SKM-1 treated with dmso at 0.1 percent for 144 hours (cell line): ENCODE measurements around the gene CTSV.
A peak's percentile ranks its signal among the peaks of the same experiment; 100 is the strongest.
"Not testable (repeated sequence)": the region's sequence is repeated elsewhere in the genome, so short reads cannot be mapped to it uniquely, and the experiment has no call there.

ENCODE experiments used
- DNase-seq: peaks from one replicate; lab custom pipeline; 2025; ENCODE audit not compliant: unreplicated experiment; lab: John Stamatoyannopoulos, UW

The CTSV gene

DNA sequence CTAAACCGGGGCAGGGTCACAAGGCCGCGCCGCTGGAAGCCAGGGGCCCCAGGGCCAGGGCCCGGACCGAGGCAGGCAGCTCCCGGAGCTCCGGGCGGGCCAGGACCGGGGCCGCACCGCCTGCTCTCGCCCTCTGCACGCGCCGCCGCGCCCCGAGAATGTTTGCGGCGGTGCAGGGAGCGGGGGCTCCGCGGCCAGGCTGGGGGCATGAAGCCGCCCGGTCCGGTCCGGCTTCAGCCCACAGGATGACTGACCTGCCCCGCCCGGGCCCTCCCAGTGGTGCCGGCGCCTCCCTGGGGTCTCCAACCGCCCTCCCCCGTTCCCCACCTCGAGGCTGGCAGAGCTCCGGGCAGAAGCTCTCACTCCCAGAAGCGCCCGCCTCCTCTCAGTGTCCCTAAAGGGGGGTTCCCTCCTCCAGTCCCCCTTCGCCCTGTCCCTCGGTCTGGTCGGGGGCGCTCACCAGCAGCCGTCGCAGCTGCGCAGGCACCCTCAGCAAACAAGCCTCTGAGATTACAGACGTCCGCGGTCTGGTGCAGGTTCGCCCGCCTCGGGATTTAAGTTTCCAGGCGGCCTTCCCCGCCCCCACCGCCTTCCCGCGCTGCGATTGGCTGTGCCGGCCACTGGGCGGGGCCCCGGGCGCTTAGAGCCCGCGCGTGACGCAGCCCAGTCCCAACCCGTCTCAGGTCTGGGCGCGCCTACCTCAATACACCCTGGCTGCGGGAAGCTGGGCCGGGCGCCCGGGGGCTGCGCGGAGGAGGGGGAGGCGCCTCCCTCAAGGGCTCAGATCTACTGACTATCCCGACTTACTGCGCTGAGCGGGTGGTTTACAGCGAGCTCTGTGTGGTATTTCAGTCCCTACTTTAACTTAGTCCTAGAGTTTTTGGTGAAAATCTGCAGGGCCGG, at the start of gene CTSV:
Gene CTSV, minus strand, starts transcription at position 532 of the 903 bp plus-strand sequence. CDS start 1,099 bp downstream, outside the sequence.
- peak; percentile 49 for DNase-seq

DNA sequence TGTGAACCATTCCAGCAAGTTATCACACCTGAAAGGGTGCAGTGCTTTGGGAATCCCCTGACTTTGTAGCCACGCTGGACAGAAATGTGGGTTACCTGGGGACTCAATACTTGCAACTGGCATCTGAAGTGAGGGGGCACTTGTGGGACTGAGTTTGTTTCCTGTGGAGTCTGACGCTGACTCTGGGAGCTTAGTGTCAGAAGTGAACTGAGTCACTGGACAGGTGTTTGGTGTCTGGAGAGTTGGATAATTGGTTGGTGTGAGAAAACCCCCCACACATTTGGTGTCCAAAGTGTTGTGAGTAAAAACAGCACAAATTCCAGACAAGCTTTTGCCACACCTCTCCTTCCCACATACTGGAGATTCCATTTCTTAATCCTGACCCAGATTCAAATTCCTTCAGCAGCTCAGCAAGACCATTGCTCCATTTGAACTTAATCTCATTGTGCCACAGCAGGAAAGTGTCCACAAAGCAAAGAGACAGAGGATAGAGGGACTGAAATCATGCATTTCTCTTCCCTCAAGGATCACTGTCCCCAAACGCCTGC, 48.8 kb upstream of the CTSV start:
- DNase-seq: not testable (repeated sequence)

GRCh38 chr9:97084562-97084991, 45.6 kb upstream of the CTSV start:
- not testable (repeated sequence) for DNase-seq

- no peak for DNase-seq
Observed at GRCh38 chr9:97078362-97078761, 39.4 kb upstream of the CTSV start.

DNA sequence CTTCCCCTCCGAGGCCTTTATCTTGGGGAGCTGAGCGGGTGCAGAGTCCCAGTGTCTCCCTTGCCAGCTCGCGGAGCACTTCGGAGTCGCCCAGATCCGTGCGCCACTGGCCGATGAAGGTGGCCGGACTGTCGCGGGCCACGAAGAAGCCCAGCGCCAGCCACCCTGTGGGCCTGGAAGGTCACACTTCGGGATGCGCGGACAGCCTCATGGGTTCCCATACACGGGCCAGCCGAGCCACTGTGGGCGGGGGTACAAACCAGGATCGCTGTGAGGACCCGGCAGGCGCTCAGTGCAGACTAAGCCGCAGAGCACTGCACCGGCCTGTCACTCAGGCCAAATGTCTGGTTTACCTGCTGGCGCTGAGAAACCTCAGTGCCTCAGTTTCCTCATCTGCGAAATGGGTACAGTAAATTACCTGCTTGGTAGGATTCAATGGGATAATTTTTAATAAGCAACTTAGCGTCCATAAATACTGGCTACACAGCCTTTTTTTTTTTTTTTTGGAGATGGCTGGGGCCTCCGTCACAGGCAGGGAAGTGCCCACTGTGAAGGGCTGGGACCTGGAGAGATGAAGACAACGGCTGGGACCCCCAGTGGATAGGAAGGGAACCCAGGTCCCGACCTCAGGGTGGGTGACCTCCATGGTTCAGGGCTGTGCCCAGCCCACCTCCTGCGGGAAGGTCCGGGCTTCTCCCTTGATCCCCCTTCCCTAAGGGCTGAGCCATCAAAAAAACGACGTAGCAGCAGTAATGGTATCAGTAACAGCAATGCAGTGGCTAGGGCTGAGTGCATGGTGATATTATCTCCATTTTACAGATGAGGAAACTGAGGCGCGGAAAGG, 38.7 kb upstream of the CTSV start:
- DNase-seq: no peak

DNA sequence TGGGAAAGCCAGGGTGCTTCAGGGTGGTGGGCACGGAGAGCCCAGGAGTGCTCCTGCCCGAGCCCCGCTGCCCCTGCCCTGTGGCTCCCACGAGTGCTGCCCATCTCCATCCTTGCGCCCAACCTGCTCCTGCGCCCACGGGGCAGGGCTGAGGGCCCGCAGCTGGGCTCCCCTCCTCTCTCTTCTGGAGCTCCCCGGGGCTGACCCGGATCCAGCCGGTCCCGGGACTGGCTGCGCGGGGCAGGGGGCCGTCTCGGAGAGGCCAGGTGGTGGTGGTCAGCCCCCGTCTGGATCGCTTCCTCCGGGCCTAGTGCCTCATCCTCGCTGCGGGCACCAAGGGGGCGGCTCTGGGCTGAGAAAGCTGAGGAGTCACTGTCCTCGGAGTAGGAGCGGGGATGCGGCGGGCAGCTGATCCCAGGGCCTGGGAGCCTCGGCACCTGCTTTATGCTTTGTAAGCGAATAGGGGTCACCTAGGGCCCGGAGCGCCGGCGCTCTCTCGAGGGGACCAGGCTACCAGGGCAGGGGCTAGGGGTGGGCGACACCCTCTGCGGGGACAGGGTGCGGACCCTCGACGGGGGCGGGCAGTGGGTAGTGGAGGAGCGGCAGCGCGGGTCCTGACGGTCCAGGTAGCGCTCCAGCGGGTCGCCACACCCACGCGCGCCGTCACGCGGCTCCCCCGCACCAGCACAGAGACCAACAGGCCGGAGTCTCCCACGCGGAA, 37.9 kb upstream of the CTSV start:
- DNase-seq: not testable (repeated sequence)

DNA sequence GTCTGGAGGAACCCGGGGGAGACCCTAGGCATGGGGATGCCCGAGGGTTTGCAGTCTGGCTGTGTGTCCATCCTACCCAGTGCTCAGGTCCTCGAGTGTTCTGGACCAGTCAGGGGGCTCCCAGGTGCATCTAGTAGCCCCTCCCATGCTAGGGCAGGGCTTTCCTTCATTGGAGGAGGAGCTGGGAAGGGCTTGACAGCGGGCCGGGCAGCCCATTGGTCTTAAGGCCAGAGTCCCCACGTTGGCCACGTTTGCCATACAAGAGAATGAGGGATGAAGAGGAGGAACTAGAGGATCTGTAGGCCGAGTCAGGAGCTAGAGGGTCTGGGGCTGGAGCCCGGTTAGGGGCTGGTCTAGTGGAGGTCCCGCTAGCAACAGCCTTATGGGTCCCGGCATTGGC, 37.3 kb upstream of the CTSV start:
- DNase-seq: no peak

GRCh38 chr9:97075289-97075985, 36.5 kb upstream of the CTSV start:
- no peak for DNase-seq

DNA sequence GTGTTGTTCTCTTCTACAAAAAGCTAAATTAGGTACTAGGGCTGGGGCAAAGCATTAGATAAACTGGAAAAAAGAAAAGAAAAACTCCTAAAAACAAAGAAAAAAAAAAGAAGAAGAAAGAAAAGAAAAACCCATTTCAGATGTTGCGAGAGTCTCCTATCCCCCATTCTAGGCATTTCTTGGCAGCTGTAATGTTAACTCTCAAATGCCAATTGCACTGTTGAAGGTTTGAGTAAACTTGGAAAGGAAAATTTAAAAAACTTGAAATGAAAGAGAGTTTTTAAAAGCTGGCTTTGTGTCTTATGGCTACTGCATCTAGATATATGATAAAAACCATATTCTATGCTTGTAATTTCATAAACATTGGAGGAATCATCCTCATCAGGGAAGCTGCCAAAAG, 34.6 kb upstream of the CTSV start:
- no peak for DNase-seq

- no peak for DNase-seq
Observed at GRCh38 chr9:97072285-97072776, 33.4 kb upstream of the CTSV start.

GRCh38 chr9:97070325-97070724, 31.4 kb upstream of the CTSV start:
- DNase-seq: not testable (repeated sequence)

DNA sequence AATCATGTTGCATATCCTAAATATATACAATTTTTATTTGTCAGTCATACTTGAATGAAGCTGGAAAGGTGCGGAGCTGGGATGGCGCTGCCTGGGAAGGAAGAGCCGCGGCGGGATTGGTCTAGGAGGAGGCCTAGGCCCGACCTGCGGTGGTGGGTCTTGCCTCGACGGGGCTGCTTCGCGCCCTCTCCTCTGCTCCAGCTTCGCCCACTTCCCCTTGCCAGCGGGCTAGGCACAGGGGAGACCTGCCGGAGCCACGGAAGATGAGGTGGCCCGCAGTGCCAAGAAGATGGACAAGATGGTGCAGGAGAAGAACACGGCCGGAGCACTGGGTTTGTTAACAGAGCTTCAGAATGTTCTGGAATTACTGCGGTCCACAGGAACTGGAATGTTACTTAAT, 28.5 kb upstream of the CTSV start:
- no peak for DNase-seq

DNA sequence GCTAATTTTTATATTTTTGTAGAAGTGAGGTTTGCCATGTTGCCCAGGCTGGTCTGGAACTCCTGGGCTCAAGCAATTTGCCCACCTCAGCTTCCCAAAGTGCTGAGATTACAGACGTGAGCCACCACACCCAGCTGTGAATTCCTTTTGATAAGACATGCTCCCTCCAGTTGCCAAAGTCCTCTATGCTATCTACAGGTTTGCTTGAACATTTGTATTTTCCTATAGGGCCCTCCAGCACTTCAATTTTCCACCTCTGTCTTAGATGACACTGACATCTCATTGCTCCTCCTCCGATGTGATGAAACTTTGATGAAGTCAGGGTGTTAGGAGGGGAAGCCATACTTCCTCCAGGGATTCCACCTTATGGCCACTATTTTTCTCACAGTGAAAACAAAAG, 25.2 kb upstream of the CTSV start:
- DNase-seq: no peak

- DNase-seq: no peak
Observed at GRCh38 chr9:97060796-97061195, 21.9 kb upstream of the CTSV start.

GRCh38 chr9:97059626-97060025, 20.7 kb upstream of the CTSV start:
- no peak for DNase-seq

DNA sequence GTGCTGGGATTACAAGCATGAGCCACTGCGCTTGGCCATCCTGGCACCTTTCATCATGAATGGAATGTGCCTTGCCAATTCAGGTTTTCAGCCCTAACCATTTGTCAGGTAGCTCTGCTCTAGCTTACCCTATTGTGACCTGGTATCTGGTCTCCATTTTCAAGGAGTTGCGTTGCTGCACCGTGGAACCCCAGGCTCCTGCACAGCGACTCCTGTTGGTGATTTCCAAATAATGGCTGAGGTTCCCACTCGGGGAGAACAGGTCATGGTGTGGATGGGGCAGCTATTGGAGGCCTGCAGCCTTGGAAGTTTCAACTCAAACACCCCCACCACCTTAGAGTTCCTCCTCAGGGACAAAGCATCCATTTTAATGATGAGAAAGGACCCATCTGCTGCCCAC, 18.7 kb upstream of the CTSV start:
- no peak for DNase-seq

DNA sequence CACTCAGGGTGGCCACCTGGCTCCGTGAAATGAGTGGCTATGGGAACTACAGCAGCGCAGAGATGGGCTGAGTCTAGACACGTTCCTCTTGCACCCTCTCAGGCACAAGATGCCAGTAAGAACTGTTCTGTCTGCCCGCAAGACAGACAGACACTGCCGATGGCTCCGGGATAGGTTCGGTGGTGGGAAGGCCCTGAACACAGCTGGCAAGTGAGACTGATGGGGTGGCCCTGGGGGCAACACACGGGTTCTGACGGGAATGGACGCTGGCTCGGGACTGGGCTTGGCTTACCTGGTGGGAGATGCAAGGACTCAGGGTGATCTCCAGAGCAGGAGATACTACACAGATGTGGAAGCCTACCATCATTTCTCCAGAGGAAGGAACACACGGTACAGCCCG, 16.9 kb upstream of the CTSV start:
- not testable (repeated sequence) for DNase-seq

GRCh38 chr9:97053717-97054116, 14.8 kb upstream of the CTSV start:
- DNase-seq: no peak

DNA sequence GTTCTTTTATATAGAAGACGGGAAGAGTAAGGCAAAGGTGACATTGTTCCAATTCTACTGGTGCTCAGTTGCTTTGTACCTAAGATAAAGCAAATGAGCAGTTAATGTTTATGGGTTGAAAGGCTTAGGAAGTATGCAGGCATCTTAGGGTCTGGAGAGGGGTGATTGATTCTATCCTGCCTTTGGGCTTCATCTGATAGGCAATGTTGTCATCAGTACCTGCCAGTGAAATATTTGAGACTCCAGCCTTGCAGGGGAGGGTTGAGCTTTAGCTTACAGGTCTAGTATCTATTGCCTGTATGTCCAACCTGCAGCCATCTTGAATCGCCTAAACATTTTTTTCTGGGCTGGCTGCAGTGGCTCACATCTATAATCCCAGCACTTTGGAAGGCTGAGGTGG, 13.8 kb upstream of the CTSV start:
- DNase-seq: no peak

- DNase-seq: no peak
Observed at GRCh38 chr9:97046228-97046627, 7.3 kb upstream of the CTSV start.
